Activated T-cell treated with anti-CD3 and anti-CD28 coated beads, Interleukin-2, amount 50 U/mL, for 48 hours (primary cell): Measurements from ENCODE around the gene NLE1.

Experiments used
- DNase-seq, 2 experiments: peaks; one replicate each; pipeline ENCODE4 v3.0.0-alpha.2; 2020

The NLE1 gene

DNA sequence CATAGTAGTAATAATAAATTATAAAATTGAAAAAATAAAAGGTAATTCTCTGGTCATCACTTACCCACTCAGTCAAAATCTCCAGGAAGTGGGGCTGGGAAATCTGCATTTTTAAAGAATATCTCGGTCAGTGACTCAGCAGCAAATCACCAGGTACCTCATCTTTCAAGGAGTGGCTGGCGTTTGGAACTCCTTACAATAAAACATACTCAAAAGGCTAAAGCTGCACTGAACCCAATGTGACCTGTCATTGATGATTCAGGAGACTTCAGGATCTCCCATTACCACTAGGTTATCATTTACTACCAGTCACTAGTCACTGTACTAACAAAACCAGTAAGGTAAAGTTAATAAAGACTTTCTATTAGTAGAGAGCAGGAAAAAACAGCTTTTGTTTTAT, 57.1 kb downstream of the NLE1 start:
- DNase-seq: no peak

GRCh38 chr17:35083071-35083470, 59.0 kb downstream of the NLE1 start:
- DNase-seq: no peak

DNA sequence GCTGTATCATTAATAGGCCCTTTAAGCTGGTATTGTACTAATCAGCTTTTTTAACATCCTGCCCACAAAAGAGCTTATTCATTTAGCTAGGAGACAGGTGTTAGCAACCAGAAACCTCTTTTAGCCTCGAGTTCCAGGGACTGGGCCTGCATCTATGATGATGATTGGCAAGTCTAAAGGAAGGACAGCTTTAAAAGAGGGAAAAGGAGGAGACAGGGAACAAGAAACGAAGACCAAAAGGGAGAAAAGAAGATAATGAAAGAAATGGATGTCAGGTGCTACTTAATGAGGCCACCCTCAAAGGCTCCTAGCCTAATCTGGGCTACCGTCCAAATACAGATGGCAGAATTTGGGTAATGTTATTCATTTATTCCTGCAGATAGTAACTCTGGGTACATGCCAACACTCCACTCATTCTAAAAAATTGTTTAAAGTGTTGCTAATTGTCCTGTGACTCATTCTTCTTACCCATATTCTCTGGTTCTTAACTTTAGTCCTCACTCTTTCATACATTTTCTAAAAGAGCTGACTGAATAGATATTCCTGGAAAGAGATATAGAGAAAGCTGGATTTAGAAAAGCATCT, 59.9 kb downstream of the NLE1 start:
- DNase-seq: no peak

- no peak for DNase-seq
Observed at GRCh38 chr17:35081638-35082037, 60.5 kb downstream of the NLE1 start.

DNA sequence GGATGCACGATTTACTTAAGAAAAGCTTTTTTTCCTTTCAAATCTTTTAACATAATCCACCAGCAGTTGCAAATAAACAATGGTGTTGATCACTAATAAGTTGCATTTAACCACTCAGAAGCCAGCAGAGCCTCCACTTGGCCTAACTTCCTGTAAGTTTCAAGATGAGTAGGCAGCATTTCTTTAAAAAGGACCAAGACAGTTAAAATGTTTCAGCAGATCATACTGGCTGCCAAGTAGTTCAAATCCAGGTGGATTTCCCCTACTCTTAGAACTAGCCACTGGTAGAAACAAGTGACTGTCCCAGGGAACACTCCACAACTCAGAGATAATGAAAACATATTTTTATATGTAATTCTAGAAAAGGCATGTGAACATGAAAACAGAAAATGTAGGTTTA, 61.6 kb downstream of the NLE1 start:
- no peak for DNase-seq

- DNase-seq: no peak
Observed at GRCh38 chr17:35079547-35080423, 62.3 kb downstream of the NLE1 start.
